Psoas muscle (tissue), 8 donors: Measurements from ENCODE around the gene MAST3. TPM values are rescaled to one million over a fixed set of nuclear protein-coding genes. Genes with fewer than 3 reads are reported as not detected.

Source experiments
- ATAC-seq, 4 donors: fragments of 200-7000 bp; cut with Tn5 transposase; one replicate each; pipeline ENCODE4 v1.9.1; 2020; ENCODE audit warnings: moderate library complexity in 3 of 4, mild to moderate bottlenecking in 2 of 4
- DNase-seq, 2 donors: peaks; one replicate each; pipeline ENCODE4 v3.0.0-alpha.2; 2020
- H3K27ac ChIP-seq: fragments of 200-600 bp; one replicate; pipeline ENCODE4 v1.8.0; 2022
- H3K27me3 ChIP-seq, 3 donors: fragments of 200-600 bp in 1 of 3; one replicate each; pipeline versions ENCODE4 v1.6.1 to v1.8.0; 2013 to 2022; ENCODE audit warnings: low read length in 2 of 3, mild to moderate bottlenecking in 2 of 3, moderate library complexity in 1 of 3; ENCODE audit not compliant: insufficient read depth in 3 of 3
- H3K36me3 ChIP-seq, 2 donors: fragments of 200-600 bp in 1 of 2; one replicate each; pipeline versions ENCODE4 v1.6.1 to v1.8.0; 2013 to 2022; ENCODE audit warnings: low read depth in 1 of 2, mild to moderate bottlenecking in 1 of 2, moderate library complexity in 1 of 2; ENCODE audit not compliant: insufficient read depth in 1 of 2
- H3K4me1 ChIP-seq: fragments of 200-600 bp; one replicate; pipeline ENCODE4 v1.8.0; 2022
- H3K4me3 ChIP-seq: fragments of 200-600 bp; one replicate; pipeline ENCODE4 v1.8.0; 2022; ENCODE audit warnings: mild to moderate bottlenecking
- H3K9me3 ChIP-seq: fragments of 200-600 bp; one replicate; pipeline ENCODE4 v1.8.0; 2022
- CTCF ChIP-seq: fragments of 200-600 bp; IDR thresholded peaks from one replicate; pipeline ENCODE4 v1.8.0; 2022; ENCODE audit warnings: antibody characterized with exemption
- WGBS, 3 donors: extraction: QIAGEN DNeasy Blood & Tissue Kit; methylation state at CpG; one replicate each; pipeline versions ENCODE4 v1.1.6 to v1.1.7; 2013; 5-methylcytosine and 5-hydroxymethylcytosine counted together
- intact Hi-C, 2 donors: fragments of 100-400 bp; cut with DNase I; formaldehyde crosslinking; loops; one replicate each; pipeline versions ENCODE4 v1.11.0 to v1.14.2; 2022
- polyA plus RNA-seq, 3 donors: library from polyadenylated mRNA; stranded (reverse); fragments of 200-250 nt; gene quantifications; one replicate each; pipeline ENCODE4 v1.2.3, GENCODE V29; 2013
- total RNA-seq, 4 donors: library from RNA; stranded (reverse); fragmentation: NEBNext Ultra II Directional in 2 of 4; extraction: Animal tissue kit (Norgen Biotek cat#: 25700) in 2 of 4; gene quantifications; one replicate each; pipeline versions ENCODE4 v1.2.1 to v1.2.4, GENCODE V29; 2021 to 2023
- donor health status: healthy with polysubstance abuse.
- donor health status: DM: no; HTN: no; CAD: no; lungs with moderate emphysema.
- donor health status: Bipolar disorder and iron deficiency.
- donor health status: healthy.
- donor health status: DM: yes; HTN: yes; CAD: no.
- donor health status: DM: no; HTN: no; CAD: no.
- donor health status: DM: no; HTN: no; CAD: no.
- donor health status: DM: yes; HTN: yes; CAD: no.

MAST3 gene
- total and polyA plus RNA-seq, 7 donors = 0.34 to 5.1 (median 2.5) TPM

DNA sequence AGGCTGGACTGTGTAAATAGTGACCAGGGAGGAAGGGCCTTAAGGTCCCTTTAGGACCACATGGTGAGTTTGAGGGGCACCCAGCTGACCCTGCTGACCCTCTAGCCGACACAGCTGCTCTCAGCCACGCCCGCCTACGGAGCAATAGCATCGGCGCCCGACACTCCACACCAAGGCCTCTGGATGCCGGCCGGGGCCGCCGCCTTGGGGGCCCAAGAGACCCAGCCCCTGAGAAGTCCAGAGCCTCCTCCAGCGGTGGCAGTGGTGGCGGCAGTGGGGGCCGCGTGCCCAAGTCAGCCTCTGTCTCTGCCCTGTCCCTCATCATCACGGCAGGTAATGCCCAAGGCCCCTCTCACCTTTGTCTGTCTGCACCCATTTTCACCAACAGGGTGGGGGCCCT lies 46.8 kb downstream of the MAST3 start:
- no peak overlapping the region for H3K4me3 ChIP-seq
- no peak for DNase-seq
- 87 to 90% (median 89%) methylated on average over 14 to 16 of the region's 16 CpGs for WGBS, 3 donors
- H3K36me3 ChIP-seq = peaks cover 0 to 31% of the 10 kb centered on the region in 2 donors
- no peak for ATAC-seq
- no peaks in the 10 kb centered on the region for H3K27me3 ChIP-seq
- no peaks in the 10 kb centered on the region for H3K9me3 ChIP-seq
- TF ChIP-seq CTCF = no peak
- no peak overlapping the region for H3K27ac ChIP-seq
- intact Hi-C loops = no loop called here
- peaks cover under 1% of the 10 kb centered on the region for H3K4me1 ChIP-seq

DNA sequence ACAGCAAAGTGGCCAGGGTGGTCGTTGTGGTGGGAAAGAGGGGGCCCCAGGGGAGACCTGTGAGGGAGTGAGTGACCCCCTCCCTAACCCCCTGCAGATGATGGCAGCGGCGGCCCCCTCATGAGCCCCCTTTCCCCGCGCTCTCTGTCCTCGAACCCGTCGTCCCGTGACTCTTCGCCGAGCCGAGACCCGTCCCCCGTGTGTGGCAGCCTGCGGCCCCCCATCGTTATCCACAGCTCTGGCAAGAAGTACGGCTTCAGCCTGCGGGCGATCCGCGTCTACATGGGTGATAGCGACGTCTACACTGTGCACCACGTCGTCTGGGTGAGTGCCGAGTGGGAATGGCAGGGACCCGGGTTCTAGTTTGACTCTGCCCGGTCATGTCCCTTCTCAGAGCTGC lies 47.3 kb downstream of the MAST3 start:
- ATAC-seq = no peak
- Histone ChIP-seq H3K4me1 (peaks cover 2% of the 10 kb centered on the region), H3K36me3 (peaks cover 0 to 31% of the 10 kb centered on the region in 2 donors), H3K27me3 (no peaks in the 10 kb centered on the region), H3K9me3 (no peaks in the 10 kb centered on the region), H3K27ac (no peak overlapping the region), H3K4me3 (no peak overlapping the region)
- intact Hi-C loops = no loop called here
- no peak for DNase-seq
- WGBS, 3 donors = 95 to 96% (median 96%) methylated on average over 26 to 28 of the region's 28 CpGs
- TF ChIP-seq CTCF = no peak

DNA sequence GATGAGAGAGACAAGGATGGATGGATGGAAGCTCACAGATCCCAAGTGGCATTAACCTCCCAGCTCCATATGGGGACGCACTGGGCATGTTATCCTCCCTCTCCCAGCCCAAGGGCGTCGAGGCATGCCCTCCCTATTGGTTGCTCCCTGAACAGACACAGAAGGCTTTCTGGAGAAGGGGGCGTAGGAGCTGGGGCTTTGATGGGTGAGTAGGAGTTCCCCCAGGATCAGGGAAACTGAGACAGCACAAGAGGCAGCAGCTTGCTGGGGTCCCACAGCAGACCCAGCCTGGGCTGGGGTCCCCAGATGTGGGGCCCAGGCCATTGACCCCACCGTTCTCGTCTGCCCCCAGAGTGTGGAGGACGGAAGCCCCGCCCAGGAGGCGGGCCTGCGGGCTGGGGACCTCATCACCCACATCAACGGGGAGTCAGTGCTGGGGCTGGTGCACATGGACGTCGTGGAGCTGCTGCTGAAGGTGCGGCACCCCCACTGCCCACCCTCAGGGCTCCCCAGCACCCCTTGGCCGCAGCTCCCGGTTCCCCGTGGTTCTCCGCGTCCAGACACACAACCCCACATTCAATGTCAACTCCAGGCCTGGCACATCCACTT lies 47.9 kb downstream of the MAST3 start:
- WGBS, 3 donors = 92 to 97% (median 94%) methylated on average over 11 to 19 of the region's 19 CpGs
- TF ChIP-seq CTCF = no peak
- Histone ChIP-seq H3K27ac (no peak overlapping the region), H3K9me3 (no peaks in the 10 kb centered on the region), H3K4me1 (peaks cover 2% of the 10 kb centered on the region), H3K36me3 (peaks cover 0 to 31% of the 10 kb centered on the region in 2 donors), H3K27me3 (no peaks in the 10 kb centered on the region), H3K4me3 (no peak overlapping the region)
- intact Hi-C loops = no loop called here
- no peak for ATAC-seq
- DNase-seq = no peak

GRCh38 chr19:18147396-18147795 lies 49.8 kb downstream of the MAST3 start:
- Histone ChIP-seq H3K36me3 (peaks cover 0 to 25% of the 10 kb centered on the region in 2 donors), H3K27me3 (no peaks in the 10 kb centered on the region), H3K4me1 (peaks cover 10% of the 10 kb centered on the region), H3K9me3 (no peaks in the 10 kb centered on the region), H3K4me3 (no peak overlapping the region), H3K27ac (no peak overlapping the region)
- DNase-seq = no peak
- 91% methylated on average over 13 of the region's 13 CpGs for WGBS, 3 donors
- intact Hi-C loops = no loop called here
- TF ChIP-seq CTCF = no peak
- ATAC-seq = no peak

DNA sequence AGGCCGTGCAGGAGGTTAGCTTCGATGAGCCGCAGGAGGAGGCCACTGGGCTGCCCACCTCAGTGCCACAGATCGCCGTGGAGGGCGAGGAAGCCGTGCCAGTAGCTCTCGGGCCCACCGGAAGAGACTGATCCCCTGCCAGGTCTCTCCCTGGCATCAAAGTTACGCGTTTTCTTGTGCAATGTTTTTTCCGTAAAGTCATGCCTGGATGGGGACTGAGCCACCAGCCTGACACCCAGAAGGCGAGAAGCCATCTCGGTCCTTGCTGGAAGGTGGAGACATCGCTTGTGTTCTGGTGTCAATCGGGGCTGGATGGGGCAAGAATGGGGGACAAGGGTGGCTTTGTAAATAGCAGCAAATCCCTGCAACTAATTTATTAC lies 52.0 kb downstream of the MAST3 start:
- Histone ChIP-seq H3K36me3 (peaks cover 0 to 16% of the 10 kb centered on the region in 2 donors), H3K27me3 (no peaks in the 10 kb centered on the region), H3K9me3 (no peaks in the 10 kb centered on the region), H3K4me3 (peak overlapping the region; percentile 53), H3K4me1 (peaks cover 21% of the 10 kb centered on the region), H3K27ac (peak overlapping the region; percentile 46)
- DNase-seq = no peak
- no peak for ATAC-seq
- WGBS, 3 donors = 43 to 47% (median 44%) methylated on average over 16 of the region's 16 CpGs
- intact Hi-C loops = no loop called here
- no peak for TF ChIP-seq CTCF
